ENCODE results near the gene FAM81B. TPM values are rescaled to one million over a fixed set of nuclear protein-coding genes. Genes with fewer than 3 reads are reported as not detected.

FAM81B gene
- total RNA-seq, 1 experiment from 2014 or later: not detected

DNA sequence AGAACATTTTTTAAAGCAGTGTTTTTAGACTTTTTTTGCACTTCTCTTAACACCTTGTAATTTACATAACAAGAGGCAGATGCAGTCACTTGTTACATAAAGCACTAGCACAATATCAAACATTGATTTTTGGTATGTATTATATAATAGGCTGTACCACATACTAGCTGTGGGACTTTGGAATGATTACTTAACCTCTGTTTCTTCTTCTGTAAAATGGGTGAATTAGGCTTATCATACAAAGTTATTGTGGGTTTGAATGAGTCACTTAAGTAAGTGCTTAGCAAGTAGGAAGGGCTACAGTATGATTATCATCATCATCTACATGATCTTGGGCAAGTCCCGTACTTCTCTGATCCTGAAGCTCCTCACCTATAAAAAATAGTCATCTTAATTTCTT lies 2.1 kb downstream of the FAM81B start:
- H3K4me1 Mint-ChIP-seq (ENCODE audit: insufficient read depth, unreplicated experiment): no peaks in the 10 kb centered on the region
- no peaks in the 10 kb centered on the region for H3K36me3 Mint-ChIP-seq (ENCODE audit: insufficient read depth, unreplicated experiment)
- CTCF ChIA-PET: interaction anchor here (1.1 kb wide), 1 partner anchor 14 kb away, joined by 6 read pairs; no protein-coding TSS in a partner anchor
- TF ChIP-seq, protein P1, sequence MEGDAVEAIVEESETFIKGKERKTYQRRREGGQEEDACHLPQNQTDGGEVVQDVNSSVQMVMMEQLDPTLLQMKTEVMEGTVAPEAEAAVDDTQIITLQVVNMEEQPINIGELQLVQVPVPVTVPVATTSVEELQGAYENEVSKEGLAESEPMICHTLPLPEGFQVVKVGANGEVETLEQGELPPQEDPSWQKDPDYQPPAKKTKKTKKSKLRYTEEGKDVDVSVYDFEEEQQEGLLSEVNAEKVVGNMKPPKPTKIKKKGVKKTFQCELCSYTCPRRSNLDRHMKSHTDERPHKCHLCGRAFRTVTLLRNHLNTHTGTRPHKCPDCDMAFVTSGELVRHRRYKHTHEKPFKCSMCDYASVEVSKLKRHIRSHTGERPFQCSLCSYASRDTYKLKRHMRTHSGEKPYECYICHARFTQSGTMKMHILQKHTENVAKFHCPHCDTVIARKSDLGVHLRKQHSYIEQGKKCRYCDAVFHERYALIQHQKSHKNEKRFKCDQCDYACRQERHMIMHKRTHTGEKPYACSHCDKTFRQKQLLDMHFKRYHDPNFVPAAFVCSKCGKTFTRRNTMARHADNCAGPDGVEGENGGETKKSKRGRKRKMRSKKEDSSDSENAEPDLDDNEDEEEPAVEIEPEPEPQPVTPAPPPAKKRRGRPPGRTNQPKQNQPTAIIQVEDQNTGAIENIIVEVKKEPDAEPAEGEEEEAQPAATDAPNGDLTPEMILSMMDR (IDR thresholded peaks at IDR 0.05; ENCODE audit: unreplicated experiment): no peak
- H3K4me3 Mint-ChIP-seq (ENCODE audit: unreplicated experiment): no peak overlapping the region
- peaks cover 11% of the 10 kb centered on the region for H3K27me3 Mint-ChIP-seq (ENCODE audit: insufficient read depth, unreplicated experiment)
- BruUV-seq (replicated peaks): no TSS peak
- POLR2A ChIA-PET: interaction anchor here (1.0 kb wide), 1 partner anchor 9 kb away, joined by 3 read pairs; no protein-coding TSS in a partner anchor
- no peak overlapping the region for H3K27ac Mint-ChIP-seq (ENCODE audit: low read depth, unreplicated experiment)
- intact Hi-C loops (cut with micrococcal nuclease): no loop called here
- DNase-seq (ENCODE audit: unreplicated experiment): no peak
- no peaks in the 10 kb centered on the region for H3K9me3 Mint-ChIP-seq (ENCODE audit: unreplicated experiment)

GRCh38 chr5:95398989-95399388 lies 7.8 kb downstream of the FAM81B start:
- CTCF ChIA-PET: no interaction called here
- no TSS peak for BruUV-seq (replicated peaks)
- intact Hi-C loops (cut with micrococcal nuclease): no loop called here

DNA sequence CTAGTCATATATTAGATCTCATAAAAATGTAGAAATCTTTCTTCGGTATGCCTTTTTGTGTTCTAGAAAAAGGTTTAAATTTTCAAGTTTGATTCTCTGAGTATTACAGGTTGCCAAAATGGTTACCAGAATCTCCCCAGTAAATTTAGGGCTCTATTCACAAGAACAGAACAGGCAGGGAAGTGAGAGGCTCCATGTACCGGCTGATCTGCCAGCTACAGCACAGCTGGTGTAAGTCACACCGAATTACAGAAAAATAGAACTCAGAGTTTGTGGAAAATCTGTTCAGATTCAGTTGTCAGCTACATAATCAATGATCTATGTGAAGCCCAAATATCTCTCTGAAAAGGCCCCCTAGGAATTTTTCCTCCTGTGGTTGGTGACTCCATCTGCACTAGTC lies 10.5 kb downstream of the FAM81B start:
- DNase-seq (ENCODE audit: unreplicated experiment): no peak
- Mint-ChIP-seq H3K9me3 (ENCODE audit: unreplicated experiment) (no peaks in the 10 kb centered on the region), H3K27me3 (ENCODE audit: insufficient read depth, unreplicated experiment) (no peaks in the 10 kb centered on the region), H3K4me3 (ENCODE audit: unreplicated experiment) (no peak overlapping the region), H3K36me3 (ENCODE audit: insufficient read depth, unreplicated experiment) (no peaks in the 10 kb centered on the region), H3K27ac (ENCODE audit: low read depth, unreplicated experiment) (no peak overlapping the region), H3K4me1 (ENCODE audit: insufficient read depth, unreplicated experiment) (no peaks in the 10 kb centered on the region)
- intact Hi-C loops (cut with micrococcal nuclease): no loop called here
- ChIA-PET CTCF (no interaction called here), POLR2A (no interaction called here)
- no TSS peak for BruUV-seq (replicated peaks)
- TF ChIP-seq, protein P1 (IDR thresholded peaks at IDR 0.05; ENCODE audit: unreplicated experiment): no peak

More at GRCh38 chr5:95398989-95399388, 7.8 kb downstream of the FAM81B start:
- H3K27me3 Mint-ChIP-seq (ENCODE audit: insufficient read depth, unreplicated experiment): peaks cover 8% of the 10 kb centered on the region
- H3K27ac Mint-ChIP-seq (ENCODE audit: low read depth, unreplicated experiment): no peak overlapping the region
- POLR2A ChIA-PET: no interaction called here
- no peaks in the 10 kb centered on the region for H3K4me1 Mint-ChIP-seq (ENCODE audit: insufficient read depth, unreplicated experiment)
- no peak overlapping the region for H3K4me3 Mint-ChIP-seq (ENCODE audit: unreplicated experiment)
- H3K9me3 Mint-ChIP-seq (ENCODE audit: unreplicated experiment): no peaks in the 10 kb centered on the region
- H3K36me3 Mint-ChIP-seq (ENCODE audit: insufficient read depth, unreplicated experiment): no peaks in the 10 kb centered on the region
- TF ChIP-seq, protein P1 (IDR thresholded peaks at IDR 0.05; ENCODE audit: unreplicated experiment): no peak
- DNase-seq (ENCODE audit: unreplicated experiment): no peak

DNA sequence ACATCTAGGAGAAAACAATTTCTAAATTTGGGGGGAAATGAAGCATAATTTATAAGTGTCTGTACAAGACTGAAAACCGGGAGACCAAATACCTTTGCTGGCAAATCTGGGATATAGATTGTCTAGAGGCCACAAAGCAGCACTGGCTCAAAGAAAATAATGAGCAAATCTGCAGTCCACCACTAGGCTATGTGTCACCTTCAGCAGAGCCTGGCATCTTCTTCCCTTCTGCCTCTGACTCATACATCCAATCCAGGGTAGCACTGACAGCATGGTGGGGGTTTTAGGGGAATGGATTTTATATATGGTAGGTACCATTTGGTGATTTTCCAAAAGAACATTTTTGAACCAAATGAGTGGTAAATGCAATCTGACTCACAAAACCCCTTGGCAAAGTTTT lies 12.8 kb downstream of the FAM81B start:
- ChIA-PET CTCF (no interaction called here), POLR2A (no interaction called here)
- no TSS peak for BruUV-seq (replicated peaks)
- no peaks in the 10 kb centered on the region for H3K9me3 Mint-ChIP-seq (ENCODE audit: unreplicated experiment)
- H3K27me3 Mint-ChIP-seq (ENCODE audit: insufficient read depth, unreplicated experiment): no peaks in the 10 kb centered on the region
- no peaks in the 10 kb centered on the region for H3K36me3 Mint-ChIP-seq (ENCODE audit: insufficient read depth, unreplicated experiment)
- TF ChIP-seq, protein P1 (IDR thresholded peaks at IDR 0.05; ENCODE audit: unreplicated experiment): no peak
- H3K4me3 Mint-ChIP-seq (ENCODE audit: unreplicated experiment): no peak overlapping the region
- intact Hi-C loops (cut with micrococcal nuclease): no loop called here
- DNase-seq (ENCODE audit: unreplicated experiment): peak; percentile 32
- H3K27ac Mint-ChIP-seq (ENCODE audit: low read depth, unreplicated experiment): no peak overlapping the region
- H3K4me1 Mint-ChIP-seq (ENCODE audit: insufficient read depth, unreplicated experiment): no peaks in the 10 kb centered on the region
